Trophoblast cell (in vitro differentiated cells and primary cell): ENCODE measurements around the gene ZDHHC14.

Experiments
- DNase-seq, 2 donors: peaks; one replicate each; pipeline ENCODE4 v3.0.0-alpha.2; 2016
- H2AFZ ChIP-seq: 2 replicates; pipeline ENCODE4 v1.6.1; 2013; ENCODE audit warnings: low read length, moderate library complexity, mild to moderate bottlenecking; ENCODE audit not compliant: insufficient read depth, poor library complexity
- H2AK5ac ChIP-seq: 2 replicates; pipeline ENCODE4 v1.6.1; 2013; ENCODE audit warnings: mild to moderate bottlenecking, low read length
- H2BK120ac ChIP-seq: 2 replicates; pipeline ENCODE4 v1.6.1; 2013; ENCODE audit warnings: low read length, mild to moderate bottlenecking, moderate library complexity; ENCODE audit not compliant: insufficient read depth, poor library complexity
- H2BK12ac ChIP-seq: 2 replicates; pipeline ENCODE4 v1.6.1; 2013; ENCODE audit warnings: mild to moderate bottlenecking, low read length, moderate library complexity
- H2BK5ac ChIP-seq: 2 replicates; pipeline ENCODE4 v1.6.1; 2013; ENCODE audit warnings: low read length, low read depth, moderate library complexity, mild to moderate bottlenecking; ENCODE audit not compliant: poor library complexity
- H3K14ac ChIP-seq: 2 replicates; pipeline ENCODE4 v1.6.1; 2013; ENCODE audit warnings: mild to moderate bottlenecking, low read length
- H3K18ac ChIP-seq: 2 replicates; pipeline ENCODE4 v1.6.1; 2013; ENCODE audit warnings: mild to moderate bottlenecking, low read length
- H3K23ac ChIP-seq: 2 replicates; pipeline ENCODE4 v1.6.1; 2013; ENCODE audit warnings: low read length
- H3K27ac ChIP-seq: 2 replicates; pipeline ENCODE4 v1.5.1; 2013; ENCODE audit warnings: low read depth, mild to moderate bottlenecking, inconsistent platforms, low read length, moderate library complexity
- H3K27me3 ChIP-seq: 2 replicates; pipeline ENCODE4 v1.6.1; 2013; ENCODE audit warnings: inconsistent platforms, mild to moderate bottlenecking, low read length, moderate library complexity; ENCODE audit not compliant: insufficient read depth
- H3K36me3 ChIP-seq, 2 experiments: 1 replicate in 1 of 2; 2 replicates in 1 of 2; pipeline ENCODE4 v1.6.1; 2013; ENCODE audit warnings: low read length in 2 of 2, mild to moderate bottlenecking in 2 of 2, moderate library complexity in 1 of 2; ENCODE audit not compliant: insufficient read depth in 2 of 2, control insufficient read depth in 1 of 2
- H3K4ac ChIP-seq: 2 replicates; pipeline ENCODE4 v1.6.1; 2013; ENCODE audit warnings: low read depth, mild to moderate bottlenecking, low read length, moderate library complexity
- H3K4me1 ChIP-seq, 2 experiments: 1 replicate in 1 of 2; 2 replicates in 1 of 2; pipeline ENCODE4 v1.6.1; 2013; ENCODE audit warnings: low read length in 2 of 2, mild to moderate bottlenecking in 2 of 2, moderate library complexity in 1 of 2; ENCODE audit not compliant: insufficient read depth in 2 of 2, control insufficient read depth in 1 of 2
- H3K4me2 ChIP-seq: 2 replicates; pipeline ENCODE4 v1.6.1; 2013; ENCODE audit warnings: inconsistent platforms, mild to moderate bottlenecking, low read length, moderate library complexity
- H3K4me3 ChIP-seq: 2 replicates; pipeline ENCODE4 v1.5.1; 2013; ENCODE audit warnings: mild to moderate bottlenecking, low read depth, low read length, inconsistent platforms
- H3K79me1 ChIP-seq: one replicate; pipeline ENCODE4 v1.6.1; 2013; ENCODE audit warnings: low read length
- H3K79me2 ChIP-seq: 2 replicates; pipeline ENCODE4 v1.6.1; 2013; ENCODE audit warnings: low read length, mild to moderate bottlenecking; ENCODE audit not compliant: control insufficient read depth, insufficient read depth, poor library complexity
- H3K9ac ChIP-seq: 2 replicates; pipeline ENCODE4 v1.6.1; 2013; ENCODE audit warnings: mild to moderate bottlenecking, low read length
- H3K9me3 ChIP-seq: 2 replicates; pipeline ENCODE4 v1.6.1; 2013; ENCODE audit warnings: low read depth, mild to moderate bottlenecking, control low read depth, inconsistent platforms, low read length; ENCODE audit not compliant: insufficient read depth
- H4K12ac ChIP-seq: 2 replicates; pipeline ENCODE4 v1.6.1; 2013; ENCODE audit warnings: low read depth, mild to moderate bottlenecking, low read length, moderate library complexity
- H4K8ac ChIP-seq: 2 replicates; pipeline ENCODE4 v1.6.1; 2013; ENCODE audit warnings: low read depth, mild to moderate bottlenecking, low read length, moderate library complexity
- H4K91ac ChIP-seq: one replicate; pipeline ENCODE4 v1.6.1; 2013; ENCODE audit warnings: low read depth, mild to moderate bottlenecking, low read length, moderate library complexity
- WGBS: extraction: QIAGEN DNeasy Blood & Tissue Kit; methylation state at CpG from one replicate; pipeline ENCODE4 v1.1.7; 2013; ENCODE audit warnings: missing lambda C conversion rate; ENCODE audit not compliant: insufficient read length, insufficient coverage; ENCODE audit errors: extremely low coverage; 5-methylcytosine and 5-hydroxymethylcytosine counted together

ZDHHC14 gene

DNA sequence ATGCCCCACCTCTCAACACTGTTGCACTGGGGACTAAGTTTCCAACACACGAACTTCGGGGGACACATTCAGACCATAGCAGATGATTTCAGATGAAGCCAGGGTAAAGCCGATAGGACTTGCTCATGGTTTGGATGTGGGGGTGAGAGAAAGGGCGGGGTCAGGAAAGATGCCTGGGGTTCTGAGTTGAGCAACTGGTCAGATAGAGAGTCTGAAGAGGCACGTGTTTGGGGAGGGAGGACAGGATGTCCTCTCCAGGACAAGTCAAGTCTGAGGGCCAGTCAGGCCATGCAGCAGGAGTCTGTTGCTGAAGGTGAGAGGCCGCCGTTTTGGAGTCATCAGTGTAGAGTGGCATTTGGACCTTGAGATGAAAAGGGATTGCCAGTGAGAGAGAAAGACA, 244.1 kb downstream of the ZDHHC14 start:
- peaks cover 0 to 1% of the 10 kb centered on the region in 2 experiments for H3K4me1 ChIP-seq
- H3K79me2 ChIP-seq = no peaks in the 10 kb centered on the region
- no peaks in the 10 kb centered on the region for H3K9me3 ChIP-seq
- no peaks in the 10 kb centered on the region for H3K36me3 ChIP-seq
- H2BK5ac ChIP-seq = no peak overlapping the region
- no peak overlapping the region for H3K23ac ChIP-seq
- no peak overlapping the region for H3K4me3 ChIP-seq
- H4K8ac ChIP-seq = no peak overlapping the region
- H3K4me2 ChIP-seq = no peak overlapping the region
- no peak overlapping the region for H4K91ac ChIP-seq
- no peak overlapping the region for H2BK12ac ChIP-seq
- H3K27me3 ChIP-seq = no peaks in the 10 kb centered on the region
- no peak overlapping the region for H3K9ac ChIP-seq
- H2AFZ ChIP-seq = no peak overlapping the region
- H4K12ac ChIP-seq = no peak overlapping the region
- H2AK5ac ChIP-seq = no peak overlapping the region
- H3K14ac ChIP-seq = no peak overlapping the region
- H3K4ac ChIP-seq = no peak overlapping the region
- H3K27ac ChIP-seq = no peak overlapping the region
- WGBS = no CpG with 5 or more reads among the region's 7 CpGs
- DNase-seq = no peak
- no peak overlapping the region for H2BK120ac ChIP-seq
- H3K79me1 ChIP-seq = no peaks in the 10 kb centered on the region
- H3K18ac ChIP-seq = no peak overlapping the region

DNA sequence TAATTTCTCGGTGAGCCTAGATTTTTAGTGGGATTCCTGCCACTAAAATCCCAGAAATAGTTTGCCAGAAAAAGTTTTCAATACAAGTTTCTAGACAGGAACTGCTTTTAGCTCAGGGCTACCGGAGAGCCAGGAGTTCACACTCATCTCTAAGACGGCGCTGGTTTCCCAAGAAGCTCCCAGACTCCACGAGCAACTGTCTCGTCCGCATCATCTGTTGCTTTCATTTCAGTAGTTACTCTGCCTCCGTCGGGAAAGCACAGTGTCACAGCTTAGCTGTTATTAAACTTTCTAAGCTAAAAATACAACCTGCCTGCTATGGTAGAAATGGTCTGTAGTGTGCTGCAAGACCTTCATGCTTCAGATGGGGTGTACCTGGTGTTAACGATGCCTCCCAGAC, 244.8 kb downstream of the ZDHHC14 start:
- no peak overlapping the region for H4K12ac ChIP-seq
- no CpG with 5 or more reads among the region's 10 CpGs for WGBS
- no peak overlapping the region for H3K4ac ChIP-seq
- no peak overlapping the region for H2BK5ac ChIP-seq
- no peak overlapping the region for H3K14ac ChIP-seq
- H3K79me1 ChIP-seq = no peaks in the 10 kb centered on the region
- H3K27me3 ChIP-seq = no peaks in the 10 kb centered on the region
- H3K79me2 ChIP-seq = no peaks in the 10 kb centered on the region
- no peak overlapping the region for H3K9ac ChIP-seq
- H3K4me3 ChIP-seq = no peak overlapping the region
- H3K27ac ChIP-seq = no peak overlapping the region
- H2BK120ac ChIP-seq = no peak overlapping the region
- H4K91ac ChIP-seq = no peak overlapping the region
- no peak overlapping the region for H4K8ac ChIP-seq
- H3K18ac ChIP-seq = no peak overlapping the region
- H3K4me1 ChIP-seq = peaks cover 0 to 1% of the 10 kb centered on the region in 2 experiments
- H2AK5ac ChIP-seq = no peak overlapping the region
- no peak overlapping the region for H3K4me2 ChIP-seq
- no peaks in the 10 kb centered on the region for H3K9me3 ChIP-seq
- H3K36me3 ChIP-seq = no peaks in the 10 kb centered on the region
- no peak for DNase-seq
- H2AFZ ChIP-seq = no peak overlapping the region
- H2BK12ac ChIP-seq = no peak overlapping the region
- no peak overlapping the region for H3K23ac ChIP-seq

DNA sequence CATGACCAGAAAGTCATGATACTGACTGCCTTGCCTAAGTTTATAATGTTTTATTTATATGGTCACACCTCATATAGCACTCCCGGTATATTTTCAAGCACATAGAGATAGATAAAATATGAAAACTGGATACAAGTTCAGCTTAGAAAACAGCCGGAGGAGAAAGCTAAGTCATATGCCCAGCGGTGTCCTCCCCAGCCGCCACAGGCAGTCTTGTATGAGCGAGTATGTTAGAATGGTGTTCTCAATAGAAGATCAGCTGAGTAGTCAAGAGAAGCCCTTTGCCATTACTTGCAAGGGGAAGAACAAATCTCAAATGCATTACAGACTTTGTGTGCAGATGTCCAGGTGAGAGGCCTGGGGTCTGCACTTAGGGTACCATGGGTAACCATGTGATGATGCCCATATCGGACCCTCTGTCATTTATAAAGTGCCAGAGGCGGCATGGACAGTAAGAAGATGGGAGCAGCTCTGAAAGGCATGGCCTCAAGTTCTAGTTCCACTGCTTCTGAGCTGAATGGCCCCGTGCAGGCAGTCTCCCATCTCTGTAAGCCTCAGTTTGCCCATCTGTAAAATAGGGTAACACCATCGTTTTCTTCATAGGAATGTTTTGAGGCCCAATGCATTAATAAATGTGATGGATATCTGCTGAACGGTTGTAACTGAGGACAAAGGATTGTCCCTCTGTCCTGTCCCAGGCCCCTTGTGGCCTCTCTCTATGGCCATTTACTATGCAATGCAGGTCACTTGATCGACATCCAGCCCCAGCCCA, 246.4 kb downstream of the ZDHHC14 start:
- Histone ChIP-seq H3K4me3 (no peak overlapping the region), H4K91ac (no peak overlapping the region), H3K79me1 (no peaks in the 10 kb centered on the region), H4K12ac (no peak overlapping the region), H2AK5ac (no peak overlapping the region), H3K4me1 (peaks cover 0 to 1% of the 10 kb centered on the region in 2 experiments), H3K9me3 (no peaks in the 10 kb centered on the region), H3K27ac (no peak overlapping the region), H3K14ac (no peak overlapping the region), H2BK12ac (no peak overlapping the region), H2AFZ (no peak overlapping the region), H4K8ac (no peak overlapping the region), H2BK120ac (no peak overlapping the region), H3K27me3 (no peaks in the 10 kb centered on the region), H3K23ac (no peak overlapping the region), H3K4me2 (no peak overlapping the region), H3K36me3 (no peaks in the 10 kb centered on the region), H3K4ac (no peak overlapping the region), H3K79me2 (no peaks in the 10 kb centered on the region), H3K18ac (no peak overlapping the region), H3K9ac (no peak overlapping the region), H2BK5ac (no peak overlapping the region)
- DNase-seq = no peak
- WGBS = no CpG with 5 or more reads among the region's 11 CpGs

DNA sequence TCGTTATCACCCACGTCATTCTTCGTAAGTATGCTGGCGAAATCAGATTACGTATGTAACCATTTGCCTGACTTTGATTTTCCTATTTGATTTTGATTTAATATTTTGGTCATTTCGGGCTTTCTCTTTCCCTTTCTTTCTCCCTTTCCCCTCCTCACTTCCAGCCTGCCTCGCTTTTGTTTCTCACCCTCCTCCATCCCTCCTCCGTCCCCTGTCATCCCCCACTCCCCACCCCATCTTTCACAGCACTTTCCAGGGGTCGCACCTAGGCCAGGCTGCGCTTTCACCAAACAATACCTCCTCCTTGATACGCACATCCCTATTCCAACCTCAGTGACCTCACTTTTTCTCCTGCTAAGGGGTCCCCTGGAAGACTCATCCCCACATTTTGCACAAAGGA, 247.5 kb downstream of the ZDHHC14 start:
- Histone ChIP-seq H2BK120ac (no peak overlapping the region), H2AFZ (no peak overlapping the region), H3K27me3 (no peaks in the 10 kb centered on the region), H4K91ac (no peak overlapping the region), H3K9me3 (no peaks in the 10 kb centered on the region), H2AK5ac (no peak overlapping the region), H4K12ac (no peak overlapping the region), H4K8ac (no peak overlapping the region), H3K23ac (no peak overlapping the region), H3K36me3 (no peaks in the 10 kb centered on the region), H3K4me1 (peaks cover 0 to 1% of the 10 kb centered on the region in 2 experiments), H3K79me2 (no peaks in the 10 kb centered on the region), H3K27ac (no peak overlapping the region), H3K4me2 (no peak overlapping the region), H2BK12ac (no peak overlapping the region), H3K79me1 (no peaks in the 10 kb centered on the region), H3K4me3 (no peak overlapping the region), H3K4ac (no peak overlapping the region), H3K18ac (no peak overlapping the region), H3K14ac (no peak overlapping the region), H2BK5ac (no peak overlapping the region), H3K9ac (no peak overlapping the region)
- DNase-seq = no peak
- no CpG with 5 or more reads among the region's 11 CpGs for WGBS
